Activated naive CD4-positive, alpha-beta T cell treated with anti-CD3 and anti-CD28 coated beads, Interleukin-2, amount 50 U/mL, for 72 hours (primary cell): ENCODE data around the gene ARHGAP44. TPM values are rescaled to one million over a fixed set of nuclear protein-coding genes. Genes with fewer than 3 reads are reported as not detected.

Experiments used
- ATAC-seq, 2 donors: fragments of 150-1000 bp; cut with Tn5 transposase; 2 replicates each; pipeline ENCODE4 v1.10.0; 2021; ENCODE audit warnings: mild to moderate bottlenecking in 2 of 2, moderate library complexity in 2 of 2
- DNase-seq, 2 donors: peaks; one replicate each; pipeline ENCODE4 v3.0.0; 2021 to 2022; ENCODE audit warnings: low spot score in 2 of 2
- H3K27ac Mint-ChIP-seq, 2 donors: one replicate each; pipeline ENCODE4 v1.8.0; 2022; ENCODE audit warnings: mild to moderate bottlenecking in 2 of 2, mixed read lengths in 2 of 2
- H3K36me3 Mint-ChIP-seq, 2 donors: one replicate each; pipeline ENCODE4 v1.8.0; 2022; ENCODE audit warnings: mixed read lengths in 2 of 2
- H3K9me3 Mint-ChIP-seq, 2 donors: one replicate each; pipeline ENCODE4 v1.8.0; 2022; ENCODE audit warnings: mixed read lengths in 2 of 2
- total RNA-seq, 2 donors: library from RNA; stranded (reverse); gene quantifications; one replicate each; pipeline ENCODE4 v1.2.3, GENCODE V29; 2022

ARHGAP44 gene
- total RNA-seq, 2 donors from 2014 or later: 0.21 TPM; not detected in 1

DNA sequence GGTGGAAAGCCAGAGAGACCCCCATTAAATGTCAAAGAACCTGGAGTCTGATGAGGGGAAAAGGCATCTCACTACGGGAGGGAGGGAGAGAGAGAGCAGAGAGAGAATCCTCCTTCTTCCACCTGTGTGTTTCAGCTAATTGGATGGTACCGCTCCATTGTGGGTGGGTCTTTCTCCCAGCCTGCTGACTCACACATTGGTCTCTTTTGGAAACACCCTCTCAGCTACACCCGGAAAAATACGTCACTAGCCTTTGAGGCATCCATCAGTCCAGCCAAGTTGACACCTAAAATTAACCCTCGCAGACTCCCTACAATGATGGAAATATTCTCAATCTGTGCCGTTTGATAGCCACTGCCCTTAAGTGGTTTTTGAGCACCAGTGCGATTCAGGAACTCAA, 128.1 kb downstream of the ARHGAP44 start:
- no peak for ATAC-seq
- peaks cover 0 to 3% of the 10 kb centered on the region in 2 donors for H3K9me3 Mint-ChIP-seq
- no peak for DNase-seq
- no peak overlapping the region for H3K27ac Mint-ChIP-seq
- H3K36me3 Mint-ChIP-seq: no peaks in the 10 kb centered on the region

DNA sequence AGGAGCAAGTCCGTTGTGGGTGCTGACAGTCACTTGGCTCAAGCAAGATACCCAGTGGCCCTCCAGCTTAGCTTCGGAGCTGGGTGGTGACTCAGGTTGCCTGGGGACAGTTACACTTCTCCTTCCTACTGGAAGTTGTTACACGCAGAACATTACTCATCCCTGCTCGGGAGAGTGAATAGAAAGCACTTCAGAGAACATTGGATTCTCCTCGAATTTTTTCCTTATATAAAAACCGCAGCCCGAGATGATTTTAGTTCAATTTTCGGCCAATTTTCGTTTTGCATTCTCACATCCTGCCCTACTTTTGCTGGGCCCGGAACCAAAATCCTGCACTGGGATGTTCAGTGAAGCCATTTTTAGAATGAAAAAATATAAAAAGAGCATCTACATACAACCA, 128.8 kb downstream of the ARHGAP44 start:
- no peak for ATAC-seq
- no peaks in the 10 kb centered on the region for H3K36me3 Mint-ChIP-seq
- no peak overlapping the region for H3K27ac Mint-ChIP-seq
- H3K9me3 Mint-ChIP-seq: no peaks in the 10 kb centered on the region
- DNase-seq: no peak

DNA sequence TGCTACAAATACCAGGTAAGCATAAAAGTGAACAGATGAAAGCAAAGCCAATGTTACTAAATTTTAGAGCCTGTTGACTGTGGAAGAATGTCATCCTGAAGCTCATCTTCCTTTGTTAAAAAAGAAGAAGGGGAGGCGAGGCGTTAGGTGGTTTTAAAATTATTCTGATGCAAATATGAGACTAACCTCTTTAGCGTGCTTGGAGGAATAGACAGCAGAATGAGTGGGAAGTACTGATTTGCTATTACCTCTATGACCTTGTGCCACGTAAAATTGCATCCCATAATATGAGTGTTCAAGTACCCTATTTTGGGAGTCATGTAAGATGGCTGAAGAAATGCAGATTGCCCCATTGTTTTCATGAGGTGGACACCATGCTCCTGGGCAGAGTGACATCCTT, 132.8 kb downstream of the ARHGAP44 start:
- ATAC-seq: no peak
- H3K27ac Mint-ChIP-seq: no peak overlapping the region
- no peak for DNase-seq
- H3K9me3 Mint-ChIP-seq: no peaks in the 10 kb centered on the region
- no peaks in the 10 kb centered on the region for H3K36me3 Mint-ChIP-seq

DNA sequence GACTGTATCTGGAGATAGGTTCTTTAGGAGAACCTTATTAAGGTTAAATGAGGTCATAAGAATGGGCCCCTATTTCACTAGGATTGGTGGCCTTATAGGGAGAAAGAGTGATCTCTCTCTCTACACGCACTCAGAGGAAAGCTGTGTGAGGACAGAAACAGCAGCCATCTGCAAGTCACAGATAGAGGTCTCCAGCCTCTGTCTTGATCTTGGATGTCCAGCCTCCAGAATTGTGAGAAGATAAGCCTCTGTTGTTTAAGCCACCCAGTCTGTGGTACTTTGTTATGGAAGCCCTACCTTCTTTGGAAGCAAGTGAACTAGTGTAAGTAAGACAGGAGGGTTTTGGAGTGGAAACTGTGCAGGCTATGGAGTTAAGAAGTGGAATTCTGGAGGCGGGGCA, 135.3 kb downstream of the ARHGAP44 start:
- no peaks in the 10 kb centered on the region for H3K36me3 Mint-ChIP-seq
- ATAC-seq (no peak), DNase-seq (no peak)
- no peak overlapping the region for H3K27ac Mint-ChIP-seq
- no peaks in the 10 kb centered on the region for H3K9me3 Mint-ChIP-seq

DNA sequence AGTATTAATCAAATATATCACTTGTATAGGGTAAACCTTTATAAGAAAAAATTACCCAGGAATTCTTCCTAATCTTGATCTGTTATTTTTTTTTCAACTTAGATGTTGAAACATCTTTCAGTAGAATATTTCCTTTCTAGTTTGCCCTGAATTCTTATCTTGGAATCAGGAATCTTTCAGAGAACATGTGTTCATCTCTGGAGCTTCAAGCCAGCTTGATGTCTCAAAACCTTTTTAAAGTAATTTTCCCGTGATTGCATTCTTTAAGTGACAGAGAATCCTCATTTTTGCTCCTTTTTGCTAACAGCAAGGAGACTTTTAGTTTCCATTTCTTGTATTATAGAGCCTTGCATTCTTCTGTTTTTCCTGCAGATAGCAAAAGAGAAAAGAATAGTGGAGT, 137.7 kb downstream of the ARHGAP44 start:
- H3K36me3 Mint-ChIP-seq: no peaks in the 10 kb centered on the region
- no peak for ATAC-seq
- H3K9me3 Mint-ChIP-seq: no peaks in the 10 kb centered on the region
- DNase-seq: no peak
- no peak overlapping the region for H3K27ac Mint-ChIP-seq

DNA sequence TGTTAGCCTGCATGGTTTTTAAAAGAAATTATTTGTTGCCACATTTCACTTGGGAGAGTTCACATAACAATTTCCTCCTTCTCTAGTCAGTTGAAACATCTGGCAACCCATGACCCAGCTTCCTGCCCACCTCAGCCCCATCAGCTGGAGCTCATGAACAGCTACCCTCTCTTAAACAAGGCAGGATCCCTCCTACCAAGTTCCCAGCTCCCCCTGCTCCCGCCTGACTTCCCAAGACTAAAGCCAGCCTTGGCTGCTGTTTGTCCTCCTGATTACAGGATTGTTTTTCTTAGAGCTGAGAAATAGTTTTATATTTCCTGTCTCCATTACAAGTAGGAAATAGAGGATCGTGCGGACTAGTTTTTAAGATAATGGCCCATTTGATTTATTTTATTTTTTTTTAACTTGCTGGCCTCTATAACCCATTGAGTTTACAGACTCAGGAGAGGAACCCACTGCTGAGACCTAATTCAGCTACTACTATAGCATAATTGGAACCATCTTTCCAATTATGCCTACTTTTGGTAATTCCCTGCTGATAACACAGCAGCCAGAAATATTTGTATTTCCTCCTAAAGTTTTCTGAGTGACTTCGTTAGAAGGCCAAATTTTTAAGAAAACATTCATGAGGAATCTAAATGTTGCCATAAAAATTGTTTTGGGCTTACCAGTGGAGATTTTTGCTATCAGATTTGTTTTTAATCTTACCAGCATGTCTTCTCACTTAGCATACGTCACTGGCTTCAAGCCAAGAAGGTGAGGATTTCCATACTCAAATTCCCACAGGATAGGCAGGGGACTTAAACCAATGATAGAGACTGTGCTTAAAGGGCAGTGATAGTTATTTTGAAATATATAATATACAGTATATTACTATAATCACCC, 138.5 kb downstream of the ARHGAP44 start:
- no peaks in the 10 kb centered on the region for H3K36me3 Mint-ChIP-seq
- no peak for ATAC-seq
- no peaks in the 10 kb centered on the region for H3K9me3 Mint-ChIP-seq
- DNase-seq: no peak
- H3K27ac Mint-ChIP-seq: no peak overlapping the region

DNA sequence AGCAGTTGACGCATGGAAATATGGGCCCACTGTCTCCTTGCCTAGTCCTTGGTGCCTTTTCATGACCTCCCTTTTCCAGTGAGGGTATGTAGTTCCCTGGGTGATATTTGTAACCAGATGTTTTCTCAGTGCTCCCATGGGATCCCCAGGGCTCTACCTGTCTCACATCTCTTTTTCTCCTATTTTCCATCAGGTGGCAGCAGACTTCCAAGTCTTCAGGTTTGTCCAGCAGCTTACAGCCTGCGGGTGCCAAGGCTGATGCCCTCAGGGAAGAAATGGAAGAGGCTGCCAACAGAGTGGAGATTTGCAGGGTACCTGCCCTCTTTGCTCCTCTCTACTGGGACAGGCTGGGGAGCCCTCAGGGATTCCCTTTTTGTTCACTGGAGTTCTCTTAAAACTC, 139.4 kb downstream of the ARHGAP44 start:
- ATAC-seq (no peak), DNase-seq (no peak)
- no peak overlapping the region for H3K27ac Mint-ChIP-seq
- H3K9me3 Mint-ChIP-seq: no peaks in the 10 kb centered on the region
- no peaks in the 10 kb centered on the region for H3K36me3 Mint-ChIP-seq

DNA sequence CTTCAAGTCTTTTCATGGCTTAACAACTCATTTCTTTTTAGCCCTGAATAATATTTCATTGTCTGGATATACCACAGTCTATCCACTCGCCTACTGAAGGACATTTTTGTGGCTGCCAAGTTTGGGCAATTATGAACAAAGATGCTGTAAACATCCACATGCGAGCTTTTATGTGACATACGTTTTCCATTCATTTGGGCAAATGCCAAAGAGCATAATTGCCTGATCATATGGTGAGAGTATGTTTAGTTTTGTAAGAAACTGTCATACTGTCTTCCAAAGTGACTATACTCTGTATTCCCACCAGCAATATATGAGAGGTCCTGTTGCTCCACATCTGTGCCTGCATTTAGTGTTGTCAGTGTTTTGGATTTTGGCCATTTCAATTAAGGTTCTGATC, 147.2 kb downstream of the ARHGAP44 start:
- no peak overlapping the region for H3K27ac Mint-ChIP-seq
- no peak for ATAC-seq
- no peak for DNase-seq
- H3K36me3 Mint-ChIP-seq: no peaks in the 10 kb centered on the region
- H3K9me3 Mint-ChIP-seq: peaks cover 5 to 6% of the 10 kb centered on the region in 2 donors

DNA sequence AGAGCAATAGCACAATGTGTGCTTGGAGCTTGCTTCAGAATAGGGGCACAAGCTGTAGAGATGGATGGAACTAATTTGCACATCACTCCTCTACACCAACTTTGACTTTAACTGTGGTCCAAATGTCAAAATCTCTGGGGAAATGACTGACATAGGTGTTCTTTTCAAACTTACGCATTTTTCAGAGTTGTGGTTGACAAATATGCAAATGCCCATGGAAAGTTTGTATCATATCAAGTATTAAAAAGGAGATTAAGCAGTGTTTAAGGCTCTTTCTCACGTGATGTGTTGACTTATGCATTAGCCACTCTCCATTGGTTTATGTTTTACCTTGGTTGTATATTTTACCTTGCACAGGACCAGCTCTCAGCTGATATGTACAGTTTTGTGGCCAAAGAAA, 151.4 kb downstream of the ARHGAP44 start:
- Mint-ChIP-seq H3K27ac (no peak overlapping the region), H3K36me3 (no peaks in the 10 kb centered on the region)

DNA sequence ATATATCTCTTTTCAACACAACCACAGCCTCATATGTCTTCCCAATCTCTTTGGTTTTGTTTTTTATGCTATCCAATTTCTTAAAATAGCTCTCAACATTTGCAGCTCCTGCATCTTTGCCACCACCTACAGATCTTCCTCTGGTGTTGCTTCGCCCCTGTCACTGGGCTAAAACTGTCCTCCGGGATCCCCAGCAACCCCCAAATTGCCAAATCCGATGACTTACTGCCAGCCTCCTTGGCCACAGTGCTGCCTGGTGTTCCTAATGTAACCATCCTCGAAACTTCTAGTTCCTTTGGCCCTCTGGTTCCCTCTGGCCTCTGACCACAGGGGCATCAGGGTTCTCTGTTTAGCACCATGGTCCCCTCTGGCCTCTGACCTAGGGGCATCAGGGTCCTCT, 157.7 kb downstream of the ARHGAP44 start:
- Mint-ChIP-seq H3K36me3 (no peaks in the 10 kb centered on the region), H3K27ac (no peak overlapping the region), H3K9me3 (no peaks in the 10 kb centered on the region)
- DNase-seq (no peak), ATAC-seq (no peak)

More for the DNA sequence above, 151.4 kb downstream of the ARHGAP44 start:
- no peak for ATAC-seq
- DNase-seq: no peak
- H3K9me3 Mint-ChIP-seq: no peaks in the 10 kb centered on the region

DNA sequence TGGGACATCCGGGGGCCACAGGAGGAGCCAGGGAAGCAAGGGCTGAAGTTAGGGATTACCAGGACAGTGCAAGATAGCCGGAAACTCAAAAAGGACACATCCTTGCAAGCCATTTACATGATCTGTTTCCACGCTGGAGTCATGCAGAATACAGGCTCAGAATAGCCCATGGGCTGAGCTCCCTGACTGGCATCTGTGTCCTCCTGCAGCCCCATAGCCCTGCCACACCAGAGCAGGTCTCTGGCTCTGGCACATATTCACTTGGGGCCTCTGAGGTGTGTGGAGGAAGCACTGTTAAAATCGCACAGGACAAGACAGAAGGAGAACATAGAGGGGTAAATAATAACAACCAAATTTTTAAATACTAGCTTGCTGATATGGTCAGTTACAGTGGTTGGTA, 162.7 kb downstream of the ARHGAP44 start:
- ATAC-seq: no peak
- no peak for DNase-seq

DNA sequence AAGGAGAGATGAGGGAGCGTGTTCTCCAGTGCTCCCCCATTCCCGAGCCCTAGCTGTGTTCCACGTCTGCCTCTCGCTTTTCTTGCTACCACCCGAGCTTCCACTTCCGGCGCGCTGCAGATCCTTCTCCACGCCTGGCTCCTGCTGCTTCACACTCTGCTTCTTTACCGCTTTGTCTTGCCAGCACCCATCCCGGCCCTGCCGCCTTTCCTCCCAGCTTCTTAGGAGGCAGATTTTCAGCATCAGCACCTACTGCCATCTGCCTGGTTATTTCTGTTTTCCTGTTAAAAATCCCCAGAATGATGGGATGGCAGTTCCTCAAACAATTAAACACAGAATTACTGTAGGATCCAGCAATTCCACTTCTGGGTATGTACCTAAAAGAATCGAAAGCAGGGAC, 163.9 kb downstream of the ARHGAP44 start:
- no peak for ATAC-seq
- H3K36me3 Mint-ChIP-seq: no peaks in the 10 kb centered on the region
- peaks cover 0 to 4% of the 10 kb centered on the region in 2 donors for H3K9me3 Mint-ChIP-seq
- H3K27ac Mint-ChIP-seq: no peak overlapping the region
- DNase-seq: no peak

More for the DNA sequence above, 162.7 kb downstream of the ARHGAP44 start:
- Mint-ChIP-seq H3K27ac (no peak overlapping the region), H3K9me3 (no peaks in the 10 kb centered on the region), H3K36me3 (no peaks in the 10 kb centered on the region)

DNA sequence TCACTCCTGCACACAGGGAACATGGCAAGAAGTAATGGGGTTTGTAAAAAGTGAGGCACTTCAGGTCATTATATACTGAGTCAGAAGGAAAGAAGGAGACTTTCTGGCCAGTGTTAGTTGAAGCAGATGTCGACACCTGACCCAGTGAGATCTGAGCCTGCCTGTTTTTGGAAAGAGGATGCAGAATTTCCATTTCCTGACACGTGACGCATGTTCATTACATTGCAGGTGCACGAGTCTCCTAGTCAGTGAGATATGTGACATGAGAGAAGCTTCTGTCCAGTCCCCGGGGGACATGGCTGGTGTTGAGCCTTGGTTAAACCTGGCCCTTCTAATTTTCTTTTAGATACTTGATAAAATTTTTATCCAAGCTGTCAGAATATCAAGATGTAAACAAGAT, 166.2 kb downstream of the ARHGAP44 start:
- H3K27ac Mint-ChIP-seq: no peak overlapping the region
- ATAC-seq (no peak), DNase-seq (no peak)
- H3K9me3 Mint-ChIP-seq: peaks cover 4 to 7% of the 10 kb centered on the region in 2 donors
- H3K36me3 Mint-ChIP-seq: no peaks in the 10 kb centered on the region

DNA sequence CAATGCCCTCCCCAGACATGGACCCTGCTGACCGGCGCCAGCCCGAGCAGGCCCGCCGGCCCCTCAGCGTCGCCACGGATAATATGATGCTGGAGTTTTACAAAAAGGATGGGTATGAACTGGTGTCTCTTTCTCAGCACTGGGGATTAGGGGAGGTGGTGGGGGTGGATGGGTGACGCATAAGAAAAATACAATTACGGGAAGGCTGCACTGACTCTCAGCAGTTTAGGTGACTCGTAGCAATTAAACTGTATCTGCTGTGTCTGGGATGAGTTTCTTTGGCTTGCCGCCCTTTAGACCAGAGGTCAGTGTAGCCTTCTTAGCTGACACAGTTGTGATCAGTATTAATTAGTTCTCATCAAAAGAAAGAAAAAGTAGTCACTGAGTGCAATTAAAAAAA, 169.5 kb downstream of the ARHGAP44 start:
- no peaks in the 10 kb centered on the region for H3K36me3 Mint-ChIP-seq
- DNase-seq (no peak), ATAC-seq (no peak)
- peaks cover 4 to 7% of the 10 kb centered on the region in 2 donors for H3K9me3 Mint-ChIP-seq
- no peak overlapping the region for H3K27ac Mint-ChIP-seq

DNA sequence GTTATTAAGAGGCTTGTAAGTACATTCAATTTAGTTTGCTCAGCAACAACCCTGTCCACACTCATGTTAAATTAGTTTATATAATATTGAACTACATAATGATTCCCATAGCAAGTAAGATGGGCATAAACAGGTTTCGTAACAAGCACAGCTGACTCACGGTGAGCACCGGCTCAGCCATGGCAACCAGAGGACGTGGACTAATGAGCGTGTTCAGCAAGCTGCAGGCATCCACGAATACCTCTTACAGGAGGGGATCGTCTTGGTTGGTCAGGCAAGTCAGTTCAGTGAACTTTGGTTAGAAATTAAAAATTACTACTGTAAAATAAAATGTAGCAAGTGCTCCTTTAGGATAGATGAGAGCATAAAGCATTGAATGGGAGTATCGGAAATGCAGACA, 170.1 kb downstream of the ARHGAP44 start:
- no peak for ATAC-seq
- no peaks in the 10 kb centered on the region for H3K36me3 Mint-ChIP-seq
- no peak overlapping the region for H3K27ac Mint-ChIP-seq
- DNase-seq: no peak
- H3K9me3 Mint-ChIP-seq: peaks cover 4 to 7% of the 10 kb centered on the region in 2 donors

DNA sequence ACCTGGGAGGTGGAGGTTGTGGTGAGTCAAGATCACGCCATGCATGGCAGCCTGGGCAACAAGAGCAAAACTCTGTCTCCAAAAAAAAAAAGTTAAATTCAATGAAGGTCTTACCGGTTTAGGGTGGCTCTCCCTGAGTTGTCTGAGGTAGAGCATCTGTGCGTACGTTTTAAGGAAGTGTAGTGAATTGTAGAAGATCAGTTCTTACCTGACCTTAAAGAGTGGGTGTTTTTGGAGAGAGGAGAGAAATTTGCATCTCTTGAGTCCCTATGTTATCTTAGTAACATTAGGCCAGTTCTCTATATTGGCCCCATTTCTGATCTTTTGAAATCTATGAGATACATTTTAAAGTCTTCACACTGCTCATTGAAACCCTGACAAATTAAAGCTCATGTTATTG, 172.4 kb downstream of the ARHGAP44 start:
- ATAC-seq: no peak
- no peak for DNase-seq
- peaks cover 4 to 7% of the 10 kb centered on the region in 2 donors for H3K9me3 Mint-ChIP-seq
- no peaks in the 10 kb centered on the region for H3K36me3 Mint-ChIP-seq
- H3K27ac Mint-ChIP-seq: no peak overlapping the region

DNA sequence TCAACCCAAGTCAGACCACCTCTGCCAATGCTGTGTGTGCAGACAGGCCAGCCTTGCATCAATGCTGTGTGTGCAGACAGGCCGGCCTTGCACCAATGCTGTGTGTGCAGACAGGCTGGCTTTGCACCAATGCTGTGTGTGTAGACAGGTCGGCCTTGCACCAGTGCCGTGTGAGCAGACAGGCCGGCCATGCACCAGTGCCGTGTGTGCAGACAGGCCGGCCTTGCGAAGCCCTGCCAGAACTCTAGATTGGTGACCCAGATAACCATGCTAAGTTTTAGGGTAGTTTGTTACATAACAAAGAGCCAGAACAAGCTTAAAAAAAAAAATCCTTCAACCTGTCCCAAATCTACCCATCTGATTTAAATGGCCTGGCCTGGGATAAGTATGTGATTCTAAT, 174.2 kb downstream of the ARHGAP44 start:
- DNase-seq: no peak
- Mint-ChIP-seq H3K9me3 (peaks cover 0 to 7% of the 10 kb centered on the region in 2 donors), H3K27ac (no peak overlapping the region), H3K36me3 (no peaks in the 10 kb centered on the region)
- no peak for ATAC-seq

DNA sequence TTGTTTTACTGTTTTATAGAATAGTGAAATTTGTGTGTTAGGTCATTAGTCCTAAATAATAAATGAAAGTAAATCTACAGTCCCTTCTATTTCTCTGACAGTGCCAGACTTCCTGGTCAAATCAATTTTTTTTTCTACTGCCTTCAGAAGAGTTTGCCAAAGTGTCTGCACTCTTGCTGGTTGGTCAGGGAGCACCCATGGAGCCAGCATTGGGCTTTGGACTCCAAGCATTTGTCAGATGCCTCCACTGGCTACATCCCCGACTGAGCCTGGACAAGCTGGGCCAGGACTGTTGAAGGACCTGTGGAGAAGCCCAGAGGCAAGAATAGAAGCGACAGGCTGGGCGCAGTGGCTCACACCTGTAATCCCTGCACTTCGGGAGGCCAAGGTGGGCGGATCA, 174.9 kb downstream of the ARHGAP44 start:
- H3K36me3 Mint-ChIP-seq: no peaks in the 10 kb centered on the region
- H3K27ac Mint-ChIP-seq: no peak overlapping the region
- ATAC-seq: no peak
- H3K9me3 Mint-ChIP-seq: peaks cover 0 to 7% of the 10 kb centered on the region in 2 donors
- no peak for DNase-seq
